AG09319 (cell line): ENCODE measurements around the gene CNTN4.

Experiments used
- DNase-seq: peaks from one replicate; pipeline ENCODE4 v3.0.0-alpha.2; 2010; ENCODE audit warnings: low read depth; ENCODE audit errors: extremely low read depth
- TF ChIP-seq, protein P1 (sequence below): IDR thresholded peaks from 2 replicates; pipeline ENCODE4 v1.5.1; 2011; ENCODE audit warnings: low read depth, mild to moderate bottlenecking, inconsistent platforms, low read length, moderate library complexity

Gene CNTN4

DNA sequence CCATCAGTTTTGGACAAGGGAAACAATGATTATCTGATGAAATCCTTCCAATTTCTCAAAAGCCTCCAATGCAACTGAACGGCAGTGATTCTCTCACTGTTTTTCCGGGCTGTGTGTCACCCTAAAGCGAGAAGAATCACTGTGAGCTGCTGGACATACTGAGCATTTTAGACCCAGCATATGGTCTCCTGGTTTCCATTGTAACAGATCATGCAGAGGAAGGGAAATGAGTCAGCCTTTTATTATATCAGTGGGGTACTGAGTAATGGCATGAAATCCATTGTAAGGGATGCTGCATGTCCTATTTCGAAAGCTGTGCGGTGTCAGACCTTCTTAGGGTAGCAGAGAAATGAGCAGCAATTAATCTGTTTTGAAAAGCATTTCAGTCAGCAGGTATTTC, 724.4 kb downstream of the CNTN4 start:
- TF ChIP-seq, protein P1, sequence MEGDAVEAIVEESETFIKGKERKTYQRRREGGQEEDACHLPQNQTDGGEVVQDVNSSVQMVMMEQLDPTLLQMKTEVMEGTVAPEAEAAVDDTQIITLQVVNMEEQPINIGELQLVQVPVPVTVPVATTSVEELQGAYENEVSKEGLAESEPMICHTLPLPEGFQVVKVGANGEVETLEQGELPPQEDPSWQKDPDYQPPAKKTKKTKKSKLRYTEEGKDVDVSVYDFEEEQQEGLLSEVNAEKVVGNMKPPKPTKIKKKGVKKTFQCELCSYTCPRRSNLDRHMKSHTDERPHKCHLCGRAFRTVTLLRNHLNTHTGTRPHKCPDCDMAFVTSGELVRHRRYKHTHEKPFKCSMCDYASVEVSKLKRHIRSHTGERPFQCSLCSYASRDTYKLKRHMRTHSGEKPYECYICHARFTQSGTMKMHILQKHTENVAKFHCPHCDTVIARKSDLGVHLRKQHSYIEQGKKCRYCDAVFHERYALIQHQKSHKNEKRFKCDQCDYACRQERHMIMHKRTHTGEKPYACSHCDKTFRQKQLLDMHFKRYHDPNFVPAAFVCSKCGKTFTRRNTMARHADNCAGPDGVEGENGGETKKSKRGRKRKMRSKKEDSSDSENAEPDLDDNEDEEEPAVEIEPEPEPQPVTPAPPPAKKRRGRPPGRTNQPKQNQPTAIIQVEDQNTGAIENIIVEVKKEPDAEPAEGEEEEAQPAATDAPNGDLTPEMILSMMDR, result no peak
- no peak for DNase-seq

DNA sequence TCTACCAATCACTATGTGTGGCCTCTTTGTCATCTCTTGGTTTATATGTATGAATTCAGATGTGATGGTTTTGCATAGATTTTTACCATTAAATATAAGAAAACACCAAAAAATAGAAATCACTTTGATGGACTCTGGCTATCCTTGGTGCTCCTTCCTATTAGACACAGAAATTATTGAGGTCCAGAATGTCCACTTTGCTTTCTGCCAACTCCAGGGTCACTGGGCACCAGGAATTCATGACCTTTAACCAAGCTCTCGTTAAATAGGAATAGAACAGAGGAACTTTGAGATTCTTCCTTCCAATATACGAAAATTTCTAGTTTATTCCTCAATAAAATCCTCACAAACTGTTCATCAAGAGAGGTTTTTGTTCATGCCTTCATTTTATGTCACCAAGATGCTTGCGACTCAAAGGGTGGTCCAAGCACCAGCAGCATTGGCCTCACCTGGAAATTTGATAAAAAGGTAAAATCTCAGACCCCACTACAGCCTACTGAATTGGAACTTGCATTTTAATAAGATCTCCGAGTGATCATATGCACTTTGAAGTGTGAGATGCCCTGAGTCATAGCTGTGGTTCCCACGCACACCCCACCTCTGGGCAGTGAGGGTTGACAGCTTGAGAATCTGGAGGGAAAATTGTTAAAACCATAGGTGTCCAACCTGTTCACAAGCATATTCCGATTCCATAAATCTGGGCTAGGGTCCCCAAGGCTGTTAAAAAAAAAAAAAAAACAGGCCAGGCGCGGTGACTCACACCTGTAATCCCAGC, 725.0 kb downstream of the CNTN4 start:
- DNase-seq, result no peak

DNA sequence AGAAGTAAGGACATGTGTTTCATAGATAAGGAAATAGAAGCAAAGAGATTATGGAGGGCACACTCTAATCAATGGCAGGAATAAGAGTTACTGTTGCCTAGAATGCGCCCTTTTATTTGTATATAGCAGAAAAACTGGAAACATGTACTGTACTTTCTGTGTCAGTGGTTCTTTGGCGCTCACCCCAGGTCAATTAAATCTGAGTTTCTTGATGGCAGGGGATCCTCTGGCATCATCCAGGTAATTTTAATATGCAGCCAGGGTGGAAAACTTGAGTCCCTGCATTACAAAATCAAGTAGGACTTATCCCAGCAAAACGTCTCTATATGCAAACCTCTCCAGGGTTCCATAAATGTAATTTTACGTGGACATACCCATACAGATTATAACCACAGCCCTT, 727.4 kb downstream of the CNTN4 start:
- no peak for DNase-seq
- TF ChIP-seq, protein P1, result no peak

More for the DNA sequence above, 725.0 kb downstream of the CNTN4 start:
- TF ChIP-seq, protein P1, result no peak

DNA sequence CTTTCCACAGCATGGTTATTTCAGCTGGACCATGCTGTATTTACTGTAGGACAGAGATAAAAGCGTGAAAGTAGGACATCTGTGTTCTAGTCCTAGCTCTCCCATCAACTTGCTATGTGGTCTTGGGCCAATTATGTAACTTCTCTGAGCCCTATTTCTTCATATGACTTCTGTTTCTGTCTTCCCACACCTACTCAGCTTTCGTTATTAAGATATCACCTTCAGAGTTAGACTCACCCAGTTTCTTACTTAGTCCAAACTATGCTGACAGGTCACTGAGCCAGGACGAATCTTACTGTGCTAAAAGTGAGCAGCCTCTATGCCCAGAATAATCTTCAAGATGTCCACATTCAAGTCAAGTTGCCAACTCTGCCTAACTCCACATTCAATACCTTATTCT, 727.8 kb downstream of the CNTN4 start:
- TF ChIP-seq, protein P1, result no peak
- no peak for DNase-seq

DNA sequence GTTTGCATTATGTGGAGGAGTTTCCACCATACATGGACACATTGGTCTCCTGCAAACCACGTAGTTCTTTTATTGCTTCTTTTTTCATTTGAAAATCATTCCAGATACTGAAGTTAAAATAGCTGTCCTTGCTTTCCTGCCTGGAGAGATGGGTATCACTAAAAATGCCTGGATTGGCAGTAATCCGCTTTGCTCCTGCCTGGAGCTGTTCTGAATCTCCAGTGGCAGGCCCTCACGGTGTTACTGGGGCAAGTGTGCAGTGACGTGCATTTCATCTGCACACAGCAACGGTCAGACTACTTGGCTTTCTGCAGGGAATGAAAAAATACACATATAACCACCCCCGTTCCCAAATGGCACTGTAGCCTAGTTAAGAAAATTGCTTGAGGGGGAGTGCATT, 738.6 kb downstream of the CNTN4 start:
- no peak for DNase-seq
- TF ChIP-seq, protein P1, result no peak

- no peak for DNase-seq
- TF ChIP-seq, protein P1, result no peak
These were observed 739.2 kb downstream of the CNTN4 start for GRCh38 chr3:2837910-2838309.

GRCh38 chr3:2838546-2839157, 740.0 kb downstream of the CNTN4 start:
- no peak for DNase-seq
- TF ChIP-seq, protein P1, result no peak
